GM12891 (cell line): ENCODE results near the gene TMIGD2.
"Not testable (repeated sequence)": the region's sequence is repeated elsewhere in the genome, so short reads cannot be mapped to it uniquely, and the experiment has no call there.

Experiments
- DNase-seq: peaks from one replicate; pipeline ENCODE4 v3.0.0; 2011; ENCODE audit warnings: low spot score; ENCODE audit not compliant: insufficient read length
- FAIRE-seq: peaks from 2 replicates; lab custom pipeline; 2011; peaks lifted over from hg19 to GRCh38; lab: Jason Lieb, UNC
- PAX5 ChIP-seq: IDR thresholded peaks from 2 replicates; pipeline ENCODE4 v1.6.1; 2011; ENCODE audit warnings: low read length, moderate library complexity, mild to moderate bottlenecking; ENCODE audit not compliant: insufficient read depth, severe bottlenecking
- POLR2A ChIP-seq: IDR thresholded peaks from 2 replicates; pipeline ENCODE4 v1.6.1; 2011; ENCODE audit warnings: low read depth, low read length, control low read depth
- POLR2AphosphoS5 ChIP-seq: IDR thresholded peaks from 2 replicates; pipeline ENCODE4 v1.6.1; 2011; ENCODE audit warnings: low read depth, low read length, control low read depth
- POU2F2 ChIP-seq: IDR thresholded peaks from 2 replicates; pipeline ENCODE4 v1.6.1; 2011; ENCODE audit warnings: low read depth, mild to moderate bottlenecking, control low read depth, low read length, moderate library complexity
- SPI1 ChIP-seq: IDR thresholded peaks from 2 replicates; pipeline ENCODE4 v1.6.1; 2011; ENCODE audit warnings: low read depth, low read length, control low read depth
- TAF1 ChIP-seq: IDR thresholded peaks from 2 replicates; pipeline ENCODE4 v1.6.1; 2011; ENCODE audit warnings: low read depth, low read length, control low read depth

The TMIGD2 gene

GRCh38 chr19:4298810-4299550 is 3.2 kb downstream of the TMIGD2 start:
- DNase-seq (no peak), FAIRE-seq (no peak)
- no peak for TF ChIP-seq PAX5
- no peak for TF ChIP-seq POLR2AphosphoS5
- TF ChIP-seq SPI1, result no peak
- TF ChIP-seq TAF1, result no peak
- TF ChIP-seq POLR2A, result no peak
- TF ChIP-seq POU2F2, result no peak

GRCh38 chr19:4297901-4298809 is 4.0 kb downstream of the TMIGD2 start:
- FAIRE-seq, result no peak
- TF ChIP-seq POU2F2 (no peak), POLR2AphosphoS5 (no peak), TAF1 (no peak), SPI1 (no peak), PAX5 (no peak)

GRCh38 chr19:4295972-4296771 is 6.0 kb downstream of the TMIGD2 start:
- FAIRE-seq, result no peak
- TF ChIP-seq TAF1 (no peak), SPI1 (no peak), PAX5 (no peak), POU2F2 (no peak), POLR2A (no peak), POLR2AphosphoS5 (no peak)
- DNase-seq, result no peak

More at GRCh38 chr19:4297901-4298809, 4.0 kb downstream of the TMIGD2 start:
- DNase-seq, result no peak

GRCh38 chr19:4294389-4294788 is 7.8 kb downstream of the TMIGD2 start:
- FAIRE-seq (no peak), DNase-seq (no peak)
- TF ChIP-seq SPI1 (no peak), PAX5 (no peak), POLR2A (no peak), POU2F2 (no peak), TAF1 (no peak), POLR2AphosphoS5 (no peak)

GRCh38 chr19:4292515-4292914 is 9.7 kb downstream of the TMIGD2 start:
- DNase-seq (no peak), FAIRE-seq (no peak)
- TF ChIP-seq SPI1, result no peak
- no peak for TF ChIP-seq POU2F2
- TF ChIP-seq POLR2AphosphoS5, result no peak
- TF ChIP-seq POLR2A, result no peak
- no peak for TF ChIP-seq PAX5
- TF ChIP-seq TAF1, result no peak

- TF ChIP-seq POLR2A (no peak), TAF1 (no peak), POLR2AphosphoS5 (no peak), SPI1 (no peak), POU2F2 (no peak), PAX5 (no peak)
- FAIRE-seq (no peak), DNase-seq (no peak)
Observed at GRCh38 chr19:4291184-4291732, 10.9 kb downstream of the TMIGD2 start.

- DNase-seq (no peak), FAIRE-seq (no peak)
- no peak for TF ChIP-seq SPI1
- TF ChIP-seq POLR2A, result no peak
- no peak for TF ChIP-seq POU2F2
- no peak for TF ChIP-seq TAF1
- no peak for TF ChIP-seq PAX5
- no peak for TF ChIP-seq POLR2AphosphoS5
Observed at GRCh38 chr19:4288091-4288777, 14.0 kb downstream of the TMIGD2 start.

GRCh38 chr19:4286141-4286540 is 16.0 kb downstream of the TMIGD2 start:
- not testable (repeated sequence) for FAIRE-seq, DNase-seq

- FAIRE-seq (no peak), DNase-seq (no peak)
- TF ChIP-seq SPI1 (no peak), POLR2A (no peak), POU2F2 (no peak), PAX5 (no peak), TAF1 (no peak), POLR2AphosphoS5 (no peak)
Observed at GRCh38 chr19:4284974-4285373, 17.2 kb downstream of the TMIGD2 start.
